ENCODE data around the gene KIF13A.
"Not testable (repeated sequence)": the region's sequence is repeated elsewhere in the genome, so short reads cannot be mapped to it uniquely, and the experiment has no call there.

KIF13A gene

DNA sequence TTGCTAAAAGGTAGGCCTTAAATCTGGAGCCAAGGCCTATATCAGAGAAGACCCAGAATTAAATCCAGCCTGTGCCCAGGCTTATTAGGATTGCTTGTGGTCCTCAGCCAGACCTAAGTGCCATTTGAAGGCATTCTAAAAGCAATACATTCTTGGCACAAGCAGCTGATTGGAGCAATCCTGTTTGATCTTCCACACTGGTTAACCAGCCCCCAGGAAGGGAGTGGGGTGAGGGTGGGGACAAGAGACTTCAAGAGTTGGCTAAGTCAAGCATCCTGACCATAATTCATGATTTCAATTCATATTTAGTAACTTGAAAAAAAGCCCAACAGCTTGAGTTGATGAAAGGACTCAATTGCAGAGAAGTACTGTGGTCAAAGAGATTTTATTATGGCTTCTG lies 128.9 kb downstream of the KIF13A start:
- H3K4me3 Mint-ChIP-seq, result no peak overlapping the region
- peak overlapping the region; percentile 51 for H3K27ac Mint-ChIP-seq
- TF ChIP-seq, protein P1, sequence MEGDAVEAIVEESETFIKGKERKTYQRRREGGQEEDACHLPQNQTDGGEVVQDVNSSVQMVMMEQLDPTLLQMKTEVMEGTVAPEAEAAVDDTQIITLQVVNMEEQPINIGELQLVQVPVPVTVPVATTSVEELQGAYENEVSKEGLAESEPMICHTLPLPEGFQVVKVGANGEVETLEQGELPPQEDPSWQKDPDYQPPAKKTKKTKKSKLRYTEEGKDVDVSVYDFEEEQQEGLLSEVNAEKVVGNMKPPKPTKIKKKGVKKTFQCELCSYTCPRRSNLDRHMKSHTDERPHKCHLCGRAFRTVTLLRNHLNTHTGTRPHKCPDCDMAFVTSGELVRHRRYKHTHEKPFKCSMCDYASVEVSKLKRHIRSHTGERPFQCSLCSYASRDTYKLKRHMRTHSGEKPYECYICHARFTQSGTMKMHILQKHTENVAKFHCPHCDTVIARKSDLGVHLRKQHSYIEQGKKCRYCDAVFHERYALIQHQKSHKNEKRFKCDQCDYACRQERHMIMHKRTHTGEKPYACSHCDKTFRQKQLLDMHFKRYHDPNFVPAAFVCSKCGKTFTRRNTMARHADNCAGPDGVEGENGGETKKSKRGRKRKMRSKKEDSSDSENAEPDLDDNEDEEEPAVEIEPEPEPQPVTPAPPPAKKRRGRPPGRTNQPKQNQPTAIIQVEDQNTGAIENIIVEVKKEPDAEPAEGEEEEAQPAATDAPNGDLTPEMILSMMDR (IDR thresholded peaks at IDR 0.05), result no peak
- H3K36me3 Mint-ChIP-seq (ENCODE audit: low read depth), result no peaks in the 10 kb centered on the region
- H3K9me3 Mint-ChIP-seq, result peaks cover 3% of the 10 kb centered on the region
- peaks cover 3% of the 10 kb centered on the region for H3K27me3 Mint-ChIP-seq (ENCODE audit: low read depth, poor library complexity)
- no peaks in the 10 kb centered on the region for H3K4me1 Mint-ChIP-seq
- no peak for DNase-seq

DNA sequence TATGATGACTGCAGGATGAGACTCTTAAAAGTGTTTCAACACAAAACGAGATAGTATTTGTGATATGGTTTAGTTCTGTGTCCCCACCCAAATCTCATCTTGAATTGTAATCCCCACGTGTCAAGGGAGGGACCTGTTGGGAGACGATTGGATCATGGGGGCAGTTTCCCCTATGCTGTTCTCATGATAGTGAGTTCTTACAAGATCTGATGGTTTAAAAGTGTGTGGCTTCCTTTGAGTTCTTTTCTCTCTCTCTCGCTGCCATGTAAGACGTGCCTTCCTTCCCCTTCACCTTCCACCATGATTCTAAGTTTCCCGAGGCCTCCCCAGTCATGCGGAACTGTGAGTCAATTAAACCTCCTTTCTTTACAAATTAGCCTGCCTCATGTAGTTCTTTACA lies 130.2 kb downstream of the KIF13A start:
- H3K27me3 Mint-ChIP-seq (ENCODE audit: low read depth, poor library complexity); H3K4me1 Mint-ChIP-seq; H3K9me3 Mint-ChIP-seq; H3K36me3 Mint-ChIP-seq (ENCODE audit: low read depth); DNase-seq; H3K4me3 Mint-ChIP-seq; H3K27ac Mint-ChIP-seq: not testable (repeated sequence)

DNA sequence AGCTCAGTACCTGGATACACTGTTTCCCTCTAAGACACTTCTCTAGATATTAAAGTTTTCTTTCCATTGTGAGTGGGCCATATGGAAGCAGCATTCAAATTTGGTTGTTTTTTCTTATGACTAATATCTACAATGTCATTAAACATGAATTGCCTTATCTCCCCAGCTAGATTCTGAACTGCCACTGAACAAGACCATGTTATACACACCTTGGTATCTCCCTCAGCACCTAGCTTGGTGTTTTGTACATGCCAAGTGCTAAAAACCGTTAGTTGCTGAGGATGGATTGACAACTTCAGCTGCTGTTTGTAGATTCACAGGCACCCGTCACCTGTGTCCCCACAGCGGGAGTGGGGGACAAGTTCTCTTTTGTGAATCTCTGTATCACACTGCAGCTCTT lies 131.1 kb downstream of the KIF13A start:
- Mint-ChIP-seq H3K27ac (no peak overlapping the region), H3K9me3 (peaks cover 3% of the 10 kb centered on the region), H3K4me1 (no peaks in the 10 kb centered on the region), H3K4me3 (no peak overlapping the region), H3K27me3 (ENCODE audit: low read depth, poor library complexity) (peaks cover 3% of the 10 kb centered on the region), H3K36me3 (ENCODE audit: low read depth) (no peaks in the 10 kb centered on the region)
- TF ChIP-seq, protein P1 (IDR thresholded peaks at IDR 0.05), result no peak
- no peak for DNase-seq

DNA sequence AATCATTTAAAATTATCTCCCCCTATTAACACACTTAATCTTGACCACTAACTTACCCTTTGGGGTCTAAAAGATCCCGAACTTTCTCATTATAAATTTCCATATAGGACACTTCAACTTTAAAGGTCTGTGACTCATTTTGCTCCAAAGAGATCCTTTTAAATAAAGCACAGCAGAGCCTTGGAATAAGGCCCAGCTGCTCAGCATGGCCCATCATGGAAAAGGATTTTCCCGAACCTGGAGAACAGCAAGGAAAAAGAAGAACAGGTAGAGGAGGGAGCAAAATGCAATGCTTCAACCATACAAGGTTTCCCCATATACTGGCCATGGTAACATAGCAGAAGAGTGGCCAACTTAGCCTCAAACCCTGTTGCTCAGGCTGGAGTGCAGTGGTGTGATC lies 132.1 kb downstream of the KIF13A start:
- Mint-ChIP-seq H3K27me3 (ENCODE audit: low read depth, poor library complexity) (peaks cover 3% of the 10 kb centered on the region), H3K36me3 (ENCODE audit: low read depth) (peaks cover 5% of the 10 kb centered on the region), H3K4me1 (no peaks in the 10 kb centered on the region), H3K27ac (no peak overlapping the region), H3K4me3 (no peak overlapping the region), H3K9me3 (peaks cover 3% of the 10 kb centered on the region)
- TF ChIP-seq, protein P1 (IDR thresholded peaks at IDR 0.05), result no peak
- no peak for DNase-seq

DNA sequence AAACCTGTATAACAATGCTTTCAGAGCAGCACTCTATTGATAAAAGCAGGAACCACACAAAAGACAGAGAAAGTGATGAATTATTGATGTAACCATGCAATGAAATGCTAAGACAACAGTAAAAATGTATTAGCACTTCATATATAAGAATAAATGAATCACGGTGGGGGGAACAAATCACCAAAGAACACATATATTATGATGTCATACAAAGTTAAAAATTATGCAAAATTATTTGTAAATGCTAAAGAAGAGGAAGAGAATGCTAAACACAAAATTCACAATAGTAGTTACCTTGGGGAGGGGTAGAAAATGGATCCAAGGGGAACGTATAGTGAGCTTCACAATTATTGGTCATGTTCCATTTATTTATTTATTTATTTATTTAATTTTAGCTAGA lies 133.9 kb downstream of the KIF13A start:
- H3K9me3 Mint-ChIP-seq, result peaks cover 3% of the 10 kb centered on the region
- no peak overlapping the region for H3K4me3 Mint-ChIP-seq
- H3K27ac Mint-ChIP-seq, result no peak overlapping the region
- H3K36me3 Mint-ChIP-seq (ENCODE audit: low read depth), result peaks cover 20% of the 10 kb centered on the region
- H3K27me3 Mint-ChIP-seq (ENCODE audit: low read depth, poor library complexity), result peaks cover 3% of the 10 kb centered on the region
- H3K4me1 Mint-ChIP-seq, result no peaks in the 10 kb centered on the region
- TF ChIP-seq, protein P1 (IDR thresholded peaks at IDR 0.05), result no peak
- no peak for DNase-seq

DNA sequence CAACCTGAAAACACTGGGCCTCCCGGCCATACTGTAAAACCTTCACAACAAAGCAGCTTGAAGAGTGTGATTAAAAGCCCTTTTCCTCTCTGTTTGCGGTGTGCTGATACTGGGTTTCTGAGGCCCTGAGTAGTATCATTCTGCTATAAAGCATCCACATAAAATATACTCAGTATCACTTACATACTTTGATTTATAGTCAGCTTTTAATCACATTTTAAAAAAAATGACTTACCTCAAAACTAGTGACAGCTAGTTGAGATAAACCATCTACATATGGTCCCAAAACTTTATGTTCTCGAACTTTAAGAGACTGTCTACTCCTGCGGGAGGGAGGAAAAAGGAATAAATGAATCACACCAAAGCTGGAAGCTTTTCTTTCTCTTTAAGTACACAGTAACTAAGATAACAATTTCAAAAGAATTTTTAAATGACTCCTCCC lies 135.7 kb downstream of the KIF13A start:
- DNase-seq, result no peak
- no peaks in the 10 kb centered on the region for H3K4me1 Mint-ChIP-seq
- TF ChIP-seq, protein P1 (IDR thresholded peaks at IDR 0.05), result no peak
- H3K4me3 Mint-ChIP-seq, result no peak overlapping the region
- no peak overlapping the region for H3K27ac Mint-ChIP-seq
- H3K36me3 Mint-ChIP-seq (ENCODE audit: low read depth), result peaks cover 25% of the 10 kb centered on the region
- no peaks in the 10 kb centered on the region for H3K9me3 Mint-ChIP-seq
- peaks cover 3% of the 10 kb centered on the region for H3K27me3 Mint-ChIP-seq (ENCODE audit: low read depth, poor library complexity)
